ENCODE measurements around the gene PTPN6. TPM values are rescaled to one million over a fixed set of nuclear protein-coding genes. Genes with fewer than 3 reads are reported as not detected.
A peak's percentile ranks its signal among the peaks of the same experiment; 100 is the strongest.

The PTPN6 gene
- total RNA-seq, 1 donor from 2014 or later = 15.6 TPM

DNA sequence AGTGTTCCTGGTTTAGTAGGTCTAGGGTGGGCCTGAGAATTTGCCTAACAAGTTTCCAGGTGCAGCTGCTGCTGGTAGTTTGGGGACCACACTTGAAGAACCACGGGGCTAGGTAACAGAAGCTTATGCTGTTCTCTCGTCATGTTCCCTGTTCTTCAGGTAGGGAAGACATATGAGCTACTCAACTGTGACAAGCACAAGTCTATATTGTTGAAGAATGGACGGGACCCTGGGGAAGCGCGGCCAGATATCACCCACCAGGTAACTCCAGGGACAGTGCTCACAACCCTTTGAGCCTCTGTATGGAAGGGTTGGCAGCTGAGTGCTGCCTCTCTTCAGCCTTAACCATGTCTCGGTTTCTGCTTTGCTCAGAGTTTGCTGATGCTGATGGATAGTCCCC, 23.0 kb downstream of the PTPN6 start:
- no peaks in the 10 kb centered on the region for H3K9me3 Mint-ChIP-seq
- peaks cover 34% of the 10 kb centered on the region for H3K36me3 Mint-ChIP-seq
- H3K4me3 Mint-ChIP-seq = no peak overlapping the region
- no peaks in the 10 kb centered on the region for H3K27me3 Mint-ChIP-seq
- DNase-seq (ENCODE audit: extremely low spot score, unreplicated experiment) = no peak
- H3K27ac Mint-ChIP-seq = peak overlapping the region; percentile 44
- TF ChIP-seq CTCF (conservative IDR thresholded peaks at IDR 0.05) = no peak
- H3K4me1 Mint-ChIP-seq (ENCODE audit: unreplicated experiment) = peaks cover 7% of the 10 kb centered on the region

DNA sequence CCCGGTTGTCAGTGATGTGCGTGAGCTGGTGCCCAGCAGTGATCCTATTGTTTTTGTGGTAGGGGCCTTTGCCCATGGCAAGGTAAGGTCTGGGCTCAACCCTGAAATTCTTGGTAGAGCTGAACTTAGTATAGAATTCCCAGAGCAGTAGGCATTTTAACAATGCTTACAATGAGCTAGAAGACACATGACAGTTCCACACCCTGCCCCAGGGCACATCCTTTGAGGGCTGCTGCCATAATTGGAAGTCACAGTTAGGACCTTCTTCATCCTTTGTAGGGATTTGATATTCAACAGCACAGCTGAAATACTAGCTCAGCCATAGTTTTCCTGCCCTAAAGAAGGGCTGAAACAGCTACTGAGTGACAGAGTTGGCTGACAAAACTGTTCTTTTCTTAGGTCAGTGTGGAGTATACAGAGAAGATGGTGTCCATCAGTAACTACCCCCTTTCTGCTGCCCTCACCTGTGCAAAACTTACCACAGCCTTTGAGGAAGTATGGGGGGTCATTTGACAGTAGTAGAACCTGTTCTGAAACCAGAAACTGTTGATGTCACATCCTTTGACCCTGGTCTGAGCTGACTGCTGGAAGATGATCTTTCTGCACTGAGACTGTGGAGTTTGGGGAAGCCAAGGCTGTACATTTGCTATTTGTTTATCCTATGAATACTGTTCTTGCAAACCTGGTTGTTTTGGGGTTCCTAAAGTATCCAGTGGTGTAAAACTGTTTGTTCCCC, 24.3 kb downstream of the PTPN6 start:
- DNase-seq (ENCODE audit: extremely low spot score, unreplicated experiment) = no peak
- peak overlapping the region; percentile 10 for H3K4me3 Mint-ChIP-seq
- no peak for TF ChIP-seq CTCF (conservative IDR thresholded peaks at IDR 0.05)
- H3K9me3 Mint-ChIP-seq = no peaks in the 10 kb centered on the region
- H3K27ac Mint-ChIP-seq = no peak overlapping the region
- peaks cover 5% of the 10 kb centered on the region for H3K4me1 Mint-ChIP-seq (ENCODE audit: unreplicated experiment)
- H3K27me3 Mint-ChIP-seq = no peaks in the 10 kb centered on the region
- peaks cover 31% of the 10 kb centered on the region for H3K36me3 Mint-ChIP-seq

DNA sequence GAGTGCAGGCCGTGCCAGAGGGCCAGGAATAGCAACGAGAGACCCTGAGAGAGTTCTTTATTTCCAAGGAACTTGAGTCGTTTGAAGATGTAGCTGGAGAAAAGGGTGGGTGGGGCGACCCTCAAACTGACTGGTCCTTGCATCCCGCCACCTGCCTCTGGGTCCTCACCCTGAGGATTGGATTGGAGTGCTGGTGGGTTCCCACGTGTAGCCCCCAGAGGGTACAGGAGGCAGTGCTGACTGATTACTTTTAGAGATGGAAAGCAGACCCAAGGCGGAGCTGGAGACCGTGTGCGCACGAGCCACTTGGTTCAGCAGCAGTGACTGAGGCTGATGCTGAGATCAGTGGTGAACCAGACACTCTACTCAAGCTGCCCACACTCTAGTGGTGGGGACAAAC, 26.5 kb downstream of the PTPN6 start:
- TF ChIP-seq CTCF (conservative IDR thresholded peaks at IDR 0.05) = no peak
- H3K4me1 Mint-ChIP-seq (ENCODE audit: unreplicated experiment) = no peaks in the 10 kb centered on the region
- no peak overlapping the region for H3K4me3 Mint-ChIP-seq
- peaks cover 42% of the 10 kb centered on the region for H3K36me3 Mint-ChIP-seq
- H3K27ac Mint-ChIP-seq = peak overlapping the region; percentile 88
- DNase-seq (ENCODE audit: extremely low spot score, unreplicated experiment) = no peak
- H3K9me3 Mint-ChIP-seq = no peaks in the 10 kb centered on the region
- no peaks in the 10 kb centered on the region for H3K27me3 Mint-ChIP-seq

DNA sequence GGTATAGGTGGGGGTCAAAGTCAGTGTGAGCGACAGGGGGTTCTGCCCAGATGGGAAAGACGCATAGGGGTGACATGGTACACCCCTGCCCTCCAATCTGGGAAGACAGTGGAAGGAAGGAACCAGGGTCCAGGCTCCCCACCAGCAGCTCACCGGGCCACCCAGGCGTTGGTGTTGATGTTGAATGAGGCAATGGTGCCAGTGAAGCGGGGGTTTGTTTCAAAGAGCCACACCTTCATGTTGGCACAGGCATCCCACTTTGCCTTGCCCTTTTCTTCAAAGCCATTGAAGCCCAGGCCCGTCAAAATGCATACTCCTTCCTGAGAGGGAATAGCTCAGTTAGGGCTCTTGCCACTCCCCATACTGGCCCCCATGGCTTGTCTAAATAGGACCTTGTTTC, 27.0 kb downstream of the PTPN6 start:
- Mint-ChIP-seq H3K36me3 (peaks cover 45% of the 10 kb centered on the region), H3K27ac (peak overlapping the region; percentile 88), H3K27me3 (no peaks in the 10 kb centered on the region), H3K4me1 (ENCODE audit: unreplicated experiment) (no peaks in the 10 kb centered on the region), H3K9me3 (no peaks in the 10 kb centered on the region), H3K4me3 (no peak overlapping the region)
- DNase-seq (ENCODE audit: extremely low spot score, unreplicated experiment) = no peak
- no peak for TF ChIP-seq CTCF (conservative IDR thresholded peaks at IDR 0.05)

- Mint-ChIP-seq H3K9me3 (no peaks in the 10 kb centered on the region), H3K36me3 (peaks cover 48% of the 10 kb centered on the region), H3K27ac (peak overlapping the region; percentile 88), H3K27me3 (no peaks in the 10 kb centered on the region), H3K4me1 (ENCODE audit: unreplicated experiment) (no peaks in the 10 kb centered on the region), H3K4me3 (no peak overlapping the region)
- no peak for TF ChIP-seq CTCF (conservative IDR thresholded peaks at IDR 0.05)
- DNase-seq (ENCODE audit: extremely low spot score, unreplicated experiment) = no peak
Observed at GRCh38 chr12:6978611-6979011, 27.5 kb downstream of the PTPN6 start.

All from type B pancreatic cell (in vitro differentiated cells).